Endothelial cell of umbilical vein (primary cell): ENCODE measurements around the gene ULK1.

ENCODE experiments used
- CTCF ChIP-seq, 2 donors: IDR thresholded peaks; 1 replicate in 1 of 2; 2 replicates in 1 of 2; pipeline ENCODE4 v1.5.1; 2011; ENCODE audit warnings: low read length in 2 of 2, mild to moderate bottlenecking in 2 of 2, moderate library complexity in 2 of 2, control low read depth in 1 of 2, inconsistent platforms in 1 of 2, low read depth in 1 of 2; ENCODE audit not compliant: insufficient read depth in 1 of 2; ENCODE audit errors: extremely low read depth in 1 of 2
- EZH2 ChIP-seq: IDR thresholded peaks from 2 replicates; pipeline ENCODE4 v1.6.1; 2012; ENCODE audit warnings: borderline replicate concordance, low read depth, mild to moderate bottlenecking, moderate library complexity, low read length, inconsistent platforms; ENCODE audit not compliant: severe bottlenecking
- FOS ChIP-seq: IDR thresholded peaks from 2 replicates; pipeline ENCODE4 v1.6.1; 2011; ENCODE audit warnings: mild to moderate bottlenecking, low read length, moderate library complexity, borderline replicate concordance; ENCODE audit not compliant: insufficient read depth
- GATA2 ChIP-seq: IDR thresholded peaks from 2 replicates; pipeline ENCODE4 v1.7.0; 2011; ENCODE audit warnings: low read depth, mild to moderate bottlenecking, moderate library complexity, mixed read lengths, low read length; ENCODE audit not compliant: insufficient read length, insufficient read depth
- JUN ChIP-seq: IDR thresholded peaks from 2 replicates; pipeline ENCODE4 v1.6.1; 2011; ENCODE audit warnings: borderline replicate concordance, low read depth; ENCODE audit not compliant: insufficient read length, insufficient read depth
- MAX ChIP-seq: IDR thresholded peaks from 2 replicates; pipeline ENCODE4 v1.6.1; 2011; ENCODE audit not compliant: insufficient read depth, insufficient read length
- MYC ChIP-seq: IDR thresholded peaks from one replicate; pipeline ENCODE4 v1.6.1; 2011; ENCODE audit warnings: mild to moderate bottlenecking, low read depth, low read length
- POLR2A ChIP-seq: IDR thresholded peaks from 2 replicates; pipeline ENCODE4 v1.6.1; 2012; ENCODE audit warnings: low read depth, mild to moderate bottlenecking, control low read depth, low read length
- POLR2AphosphoS5 ChIP-seq: IDR thresholded peaks from 2 replicates; pipeline ENCODE4 v1.6.1; 2012; ENCODE audit warnings: low read depth, mild to moderate bottlenecking, control low read depth, low read length, moderate library complexity; ENCODE audit not compliant: insufficient read depth

- TF ChIP-seq CTCF (IDR thresholded peaks at IDR 0.05; ENCODE audit: extremely low read depth in 1 of 2, insufficient read depth in 1 of 2, low read depth in 1 of 2, low read length in 2 of 2) (no peak), POLR2A (no peak), EZH2 (no peak), GATA2 (no peak), POLR2AphosphoS5 (no peak), MYC (no peak), JUN (no peak), MAX (no peak), FOS (no peak)
Observed at GRCh38 chr12:131900397-131900796, 6.0 kb downstream of the ULK1 start.
